ENCODE results near the gene SRRM2. TPM values are rescaled to one million over a fixed set of nuclear protein-coding genes. Genes with fewer than 3 reads are reported as not detected.
A peak's percentile ranks its signal among the peaks of the same experiment; 100 is the strongest.
"Not testable (repeated sequence)": the region's sequence is repeated elsewhere in the genome, so short reads cannot be mapped to it uniquely, and the experiment has no call there.

SRRM2 gene
- polyA plus RNA-seq, 1 donor (not counting 4 experiments of a cell fraction or from before 2014, with no cell fraction given), result 101 TPM

DNA sequence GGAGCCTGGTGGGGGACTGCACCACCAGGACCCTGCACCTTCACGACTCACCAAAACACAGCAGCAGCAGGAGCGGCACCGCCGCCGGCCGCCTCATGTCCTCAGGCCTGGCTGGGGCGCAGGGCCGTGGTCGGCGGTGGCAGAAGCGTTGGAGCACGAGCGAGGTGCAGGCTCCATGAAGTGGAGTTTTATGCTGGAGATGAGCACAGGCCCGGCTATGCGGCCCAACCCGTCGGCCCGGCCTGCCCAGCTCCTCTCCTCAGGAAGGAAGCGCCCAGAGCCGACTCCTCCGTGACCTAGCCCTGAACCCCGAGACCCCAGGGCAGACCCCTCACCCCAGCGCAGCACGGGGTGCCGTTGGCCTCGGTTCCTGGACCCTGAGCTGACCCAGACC is 32.4 kb upstream of the SRRM2 start, which contains the start of gene PRSS27:
Gene PRSS27 (minus strand): TSS at position 161 of the 394 bp plus-strand sequence. CDS start 64 bp downstream, at position 97.
- H2AFZ ChIP-seq (ENCODE audit: control insufficient read depth, low read length), result peak within 1 kb of the TSS; percentile 40
- FAIRE-seq, result no peak
- H3K4me2 ChIP-seq (ENCODE audit: control insufficient read depth, extremely low read depth, insufficient read depth, low read depth, low read length), result peak within 1 kb of the TSS; percentile 75
- no peak for TF ChIP-seq CTCF (optimal IDR thresholded peaks at IDR 0.05 in 1 of 3, IDR thresholded peaks at IDR 0.05 in 1 of 3, conservative IDR thresholded peaks at IDR 0.05 in 1 of 3; ENCODE audit: extremely low read depth in 1 of 3, insufficient read depth in 2 of 3, low read length in 3 of 3)
- TF ChIP-seq EZH2 (IDR thresholded peaks at IDR 0.05; ENCODE audit: low read length), result no peak
- H4K20me1 ChIP-seq (ENCODE audit: control insufficient read depth, extremely low read depth, insufficient read depth, low read length), result no peaks in the 10 kb centered on the region
- H3K27ac ChIP-seq (ENCODE audit: control insufficient read depth, insufficient read depth, low read length), result no peak within 1 kb of the TSS
- H3K4me3 ChIP-seq (ENCODE audit: control insufficient read depth in 2 of 3, extremely low read depth in 1 of 3, insufficient read depth in 2 of 3, low read depth in 1 of 3, low read length in 3 of 3), result peak within 1 kb of the TSS; percentile 54 to 68 (median 54)
- H3K9me1 ChIP-seq (ENCODE audit: control insufficient read depth, extremely low read depth, insufficient read depth, low read length), result no peaks in the 10 kb centered on the region
- DNase-seq (ENCODE audit: low read depth, low spot score), result no peak
- peaks cover 7% of the 10 kb centered on the region for H3K4me1 ChIP-seq (ENCODE audit: control insufficient read depth, extremely low read depth, insufficient read depth, low read length)
- H3K79me2 ChIP-seq (ENCODE audit: control insufficient read depth, insufficient read depth, low read length), result no peaks in the 10 kb centered on the region
- H3K9ac ChIP-seq (ENCODE audit: control insufficient read depth, extremely low read depth, insufficient read depth, low read length), result peak within 1 kb of the TSS; percentile 66
- no peaks in the 10 kb centered on the region for H3K9me3 ChIP-seq (ENCODE audit: control insufficient read depth, low read depth, low read length)
- H3K27me3 ChIP-seq (ENCODE audit: control insufficient read depth, extremely low read depth, insufficient read depth, low read length), result peaks cover 8% of the 10 kb centered on the region
- H3K36me3 ChIP-seq (ENCODE audit: control insufficient read depth in 2 of 2, extremely low read depth in 1 of 2, insufficient read depth in 2 of 2, low read length in 2 of 2), result no peaks in the 10 kb centered on the region
- dilution Hi-C loops (cut with MboI; ENCODE audit: extremely low pct_ligation_motif_present, low sequenced_read_pairs), result no loop called here

- H3K9me3 ChIP-seq (ENCODE audit: control insufficient read depth, low read depth, low read length), result no peaks in the 10 kb centered on the region
- H3K79me2 ChIP-seq (ENCODE audit: control insufficient read depth, insufficient read depth, low read length), result no peaks in the 10 kb centered on the region
- DNase-seq (ENCODE audit: low read depth, low spot score) (peak; percentile 25), FAIRE-seq (no peak)
- H3K4me1 ChIP-seq (ENCODE audit: control insufficient read depth, extremely low read depth, insufficient read depth, low read length), result peaks cover 7% of the 10 kb centered on the region
- H4K20me1 ChIP-seq (ENCODE audit: control insufficient read depth, extremely low read depth, insufficient read depth, low read length), result no peaks in the 10 kb centered on the region
- dilution Hi-C loops (cut with MboI; ENCODE audit: extremely low pct_ligation_motif_present, low sequenced_read_pairs), result no loop called here
- H3K4me3 ChIP-seq (ENCODE audit: control insufficient read depth in 2 of 3, extremely low read depth in 1 of 3, insufficient read depth in 2 of 3, low read depth in 1 of 3, low read length in 3 of 3), result peak overlapping the region; percentile 54 to 68 (median 54)
- peak overlapping the region; percentile 75 for H3K4me2 ChIP-seq (ENCODE audit: control insufficient read depth, extremely low read depth, insufficient read depth, low read depth, low read length)
- H2AFZ ChIP-seq (ENCODE audit: control insufficient read depth, low read length), result peak overlapping the region; percentile 40
- no peaks in the 10 kb centered on the region for H3K9me1 ChIP-seq (ENCODE audit: control insufficient read depth, extremely low read depth, insufficient read depth, low read length)
- H3K9ac ChIP-seq (ENCODE audit: control insufficient read depth, extremely low read depth, insufficient read depth, low read length), result peak overlapping the region; percentile 66
- H3K27ac ChIP-seq (ENCODE audit: control insufficient read depth, insufficient read depth, low read length), result no peak overlapping the region
- TF ChIP-seq CTCF (optimal IDR thresholded peaks at IDR 0.05 in 1 of 3, IDR thresholded peaks at IDR 0.05 in 1 of 3, conservative IDR thresholded peaks at IDR 0.05 in 1 of 3; ENCODE audit: extremely low read depth in 1 of 3, insufficient read depth in 2 of 3, low read length in 3 of 3), result peak in 2 of 3 experiments; percentile 65 to 76
- TF ChIP-seq EZH2 (IDR thresholded peaks at IDR 0.05; ENCODE audit: low read length), result no peak
- H3K36me3 ChIP-seq (ENCODE audit: control insufficient read depth in 2 of 2, extremely low read depth in 1 of 2, insufficient read depth in 2 of 2, low read length in 2 of 2), result no peaks in the 10 kb centered on the region
- H3K27me3 ChIP-seq (ENCODE audit: control insufficient read depth, extremely low read depth, insufficient read depth, low read length), result peaks cover 7% of the 10 kb centered on the region
Measured at GRCh38 chr16:2720719-2721633, 31.5 kb upstream of the SRRM2 start.

GRCh38 chr16:2721634-2722173 is 30.7 kb upstream of the SRRM2 start:
- H3K27ac ChIP-seq (ENCODE audit: control insufficient read depth, insufficient read depth, low read length); H4K20me1 ChIP-seq (ENCODE audit: control insufficient read depth, extremely low read depth, insufficient read depth, low read length); H3K79me2 ChIP-seq (ENCODE audit: control insufficient read depth, insufficient read depth, low read length); DNase-seq (ENCODE audit: low read depth, low spot score); H3K36me3 ChIP-seq (ENCODE audit: control insufficient read depth in 2 of 2, extremely low read depth in 1 of 2, insufficient read depth in 2 of 2, low read length in 2 of 2); dilution Hi-C loops (cut with MboI; ENCODE audit: extremely low pct_ligation_motif_present, low sequenced_read_pairs); H3K9me1 ChIP-seq (ENCODE audit: control insufficient read depth, extremely low read depth, insufficient read depth, low read length); H2AFZ ChIP-seq (ENCODE audit: control insufficient read depth, low read length); H3K27me3 ChIP-seq (ENCODE audit: control insufficient read depth, extremely low read depth, insufficient read depth, low read length); H3K9me3 ChIP-seq (ENCODE audit: control insufficient read depth, low read depth, low read length); FAIRE-seq; H3K4me1 ChIP-seq (ENCODE audit: control insufficient read depth, extremely low read depth, insufficient read depth, low read length): not testable (repeated sequence)
- peak overlapping the region; percentile 20 for H3K9ac ChIP-seq (ENCODE audit: control insufficient read depth, extremely low read depth, insufficient read depth, low read length)
- H3K4me2 ChIP-seq (ENCODE audit: control insufficient read depth, extremely low read depth, insufficient read depth, low read depth, low read length), result peak overlapping the region; percentile 15
- H3K4me3 ChIP-seq (ENCODE audit: control insufficient read depth in 2 of 3, extremely low read depth in 1 of 3, insufficient read depth in 2 of 3, low read depth in 1 of 3, low read length in 3 of 3), result peak overlapping the region in 2 of 3 experiments; percentile 29 to 41

Data from keratinocyte (primary cell).